Measurements from ENCODE around the gene SLC39A11.

DNA sequence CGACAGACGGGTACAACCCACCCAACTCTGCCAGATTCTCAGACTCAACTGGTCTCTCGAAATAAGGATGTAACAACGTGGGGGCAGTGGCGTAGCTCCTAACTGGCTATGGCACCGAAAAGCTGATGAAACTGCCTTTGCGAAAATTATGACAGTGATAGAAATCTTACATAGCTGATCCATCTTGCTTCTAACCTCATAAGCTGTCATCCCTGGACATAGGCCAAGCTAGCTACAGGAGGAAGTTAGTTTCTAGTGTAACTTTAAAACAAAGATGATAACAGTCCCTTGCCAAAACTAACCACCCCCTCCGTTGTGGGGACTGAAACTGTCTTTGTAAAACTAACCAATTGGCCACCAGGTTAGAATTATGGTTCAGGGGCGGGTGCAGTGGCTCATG lies 220.1 kb downstream of the SLC39A11 start:
- no peak for TF ChIP-seq ZNF768 (CRISPR knock-in tag; IDR thresholded peaks at IDR 0.05)
- no peak for TF ChIP-seq RARG (CRISPR knock-in tag; IDR thresholded peaks at IDR 0.05; ENCODE audit: low read depth)
- TF ChIP-seq, protein P1, sequence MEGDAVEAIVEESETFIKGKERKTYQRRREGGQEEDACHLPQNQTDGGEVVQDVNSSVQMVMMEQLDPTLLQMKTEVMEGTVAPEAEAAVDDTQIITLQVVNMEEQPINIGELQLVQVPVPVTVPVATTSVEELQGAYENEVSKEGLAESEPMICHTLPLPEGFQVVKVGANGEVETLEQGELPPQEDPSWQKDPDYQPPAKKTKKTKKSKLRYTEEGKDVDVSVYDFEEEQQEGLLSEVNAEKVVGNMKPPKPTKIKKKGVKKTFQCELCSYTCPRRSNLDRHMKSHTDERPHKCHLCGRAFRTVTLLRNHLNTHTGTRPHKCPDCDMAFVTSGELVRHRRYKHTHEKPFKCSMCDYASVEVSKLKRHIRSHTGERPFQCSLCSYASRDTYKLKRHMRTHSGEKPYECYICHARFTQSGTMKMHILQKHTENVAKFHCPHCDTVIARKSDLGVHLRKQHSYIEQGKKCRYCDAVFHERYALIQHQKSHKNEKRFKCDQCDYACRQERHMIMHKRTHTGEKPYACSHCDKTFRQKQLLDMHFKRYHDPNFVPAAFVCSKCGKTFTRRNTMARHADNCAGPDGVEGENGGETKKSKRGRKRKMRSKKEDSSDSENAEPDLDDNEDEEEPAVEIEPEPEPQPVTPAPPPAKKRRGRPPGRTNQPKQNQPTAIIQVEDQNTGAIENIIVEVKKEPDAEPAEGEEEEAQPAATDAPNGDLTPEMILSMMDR (CRISPR knock-in tag; IDR thresholded peaks at IDR 0.05) = no peak
- TF ChIP-seq, protein P2, sequence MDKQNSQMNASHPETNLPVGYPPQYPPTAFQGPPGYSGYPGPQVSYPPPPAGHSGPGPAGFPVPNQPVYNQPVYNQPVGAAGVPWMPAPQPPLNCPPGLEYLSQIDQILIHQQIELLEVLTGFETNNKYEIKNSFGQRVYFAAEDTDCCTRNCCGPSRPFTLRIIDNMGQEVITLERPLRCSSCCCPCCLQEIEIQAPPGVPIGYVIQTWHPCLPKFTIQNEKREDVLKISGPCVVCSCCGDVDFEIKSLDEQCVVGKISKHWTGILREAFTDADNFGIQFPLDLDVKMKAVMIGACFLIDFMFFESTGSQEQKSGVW (CRISPR knock-in tag; IDR thresholded peaks at IDR 0.05; ENCODE audit: borderline replicate concordance) = no peak
- TF ChIP-seq ZNF12 (CRISPR knock-in tag; IDR thresholded peaks at IDR 0.05) = no peak
- no peak for TF ChIP-seq ZSCAN30 (CRISPR knock-in tag; IDR thresholded peaks at IDR 0.05)
- TF ChIP-seq, protein P3, sequence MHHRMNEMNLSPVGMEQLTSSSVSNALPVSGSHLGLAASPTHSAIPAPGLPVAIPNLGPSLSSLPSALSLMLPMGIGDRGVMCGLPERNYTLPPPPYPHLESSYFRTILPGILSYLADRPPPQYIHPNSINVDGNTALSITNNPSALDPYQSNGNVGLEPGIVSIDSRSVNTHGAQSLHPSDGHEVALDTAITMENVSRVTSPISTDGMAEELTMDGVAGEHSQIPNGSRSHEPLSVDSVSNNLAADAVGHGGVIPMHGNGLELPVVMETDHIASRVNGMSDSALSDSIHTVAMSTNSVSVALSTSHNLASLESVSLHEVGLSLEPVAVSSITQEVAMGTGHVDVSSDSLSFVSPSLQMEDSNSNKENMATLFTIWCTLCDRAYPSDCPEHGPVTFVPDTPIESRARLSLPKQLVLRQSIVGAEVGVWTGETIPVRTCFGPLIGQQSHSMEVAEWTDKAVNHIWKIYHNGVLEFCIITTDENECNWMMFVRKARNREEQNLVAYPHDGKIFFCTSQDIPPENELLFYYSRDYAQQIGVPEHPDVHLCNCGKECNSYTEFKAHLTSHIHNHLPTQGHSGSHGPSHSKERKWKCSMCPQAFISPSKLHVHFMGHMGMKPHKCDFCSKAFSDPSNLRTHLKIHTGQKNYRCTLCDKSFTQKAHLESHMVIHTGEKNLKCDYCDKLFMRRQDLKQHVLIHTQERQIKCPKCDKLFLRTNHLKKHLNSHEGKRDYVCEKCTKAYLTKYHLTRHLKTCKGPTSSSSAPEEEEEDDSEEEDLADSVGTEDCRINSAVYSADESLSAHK (CRISPR knock-in tag; IDR thresholded peaks at IDR 0.05; ENCODE audit: borderline replicate concordance) = no peak
- TF ChIP-seq RNF2 (conservative IDR thresholded peaks at IDR 0.05; ENCODE audit: low read depth) = no peak
- no peak for TF ChIP-seq YEATS4 (CRISPR knock-in tag; IDR thresholded peaks at IDR 0.05; ENCODE audit: borderline replicate concordance)
- no peak for TF ChIP-seq JARID2 (CRISPR knock-in tag; IDR thresholded peaks at IDR 0.05; ENCODE audit: insufficient replicate concordance)
- no peak for TF ChIP-seq U2AF1 (optimal IDR thresholded peaks at IDR 0.05; ENCODE audit: low read depth, low read length)

Measured in HepG2 (cell line).